HG03280 (cell line): ENCODE measurements around the gene UBE2D2.

Experiments
- ATAC-seq: cut with Tn5 transposase; IDR thresholded peaks from one replicate; pipeline ENCODE4 v1.9.1; 2021; ENCODE audit warnings: mild to moderate bottlenecking, moderate library complexity; ENCODE audit not compliant: unreplicated experiment

Gene UBE2D2

GRCh38 chr5:139634541-139634940, 73.4 kb downstream of the UBE2D2 start:
- ATAC-seq, result no peak

- no peak for ATAC-seq
Measured at GRCh38 chr5:139635191-139635590, 74.1 kb downstream of the UBE2D2 start.

- ATAC-seq, result no peak
Measured at GRCh38 chr5:139635606-139636206, 74.6 kb downstream of the UBE2D2 start.

GRCh38 chr5:139636207-139636792, 75.2 kb downstream of the UBE2D2 start:
- peak; percentile 67 for ATAC-seq

GRCh38 chr5:139636975-139637408, 75.9 kb downstream of the UBE2D2 start:
- ATAC-seq, result no peak

- ATAC-seq, result peak; percentile 34
Measured at GRCh38 chr5:139637438-139638089, 76.4 kb downstream of the UBE2D2 start.

GRCh38 chr5:139638090-139638735, 77.1 kb downstream of the UBE2D2 start:
- ATAC-seq, result no peak

- ATAC-seq, result no peak
Measured at GRCh38 chr5:139638736-139639618, 77.8 kb downstream of the UBE2D2 start.

- ATAC-seq, result no peak
Measured at GRCh38 chr5:139639619-139640380, 78.7 kb downstream of the UBE2D2 start.

- ATAC-seq, result no peak
Measured at GRCh38 chr5:139640421-139641115, 79.4 kb downstream of the UBE2D2 start.

GRCh38 chr5:139641116-139642080, 80.3 kb downstream of the UBE2D2 start:
- ATAC-seq, result no peak

- ATAC-seq, result no peak
Measured at GRCh38 chr5:139642213-139642612, 81.1 kb downstream of the UBE2D2 start.

GRCh38 chr5:139642891-139643871, 82.0 kb downstream of the UBE2D2 start:
- no peak for ATAC-seq

- ATAC-seq, result no peak
Measured at GRCh38 chr5:139644001-139644456, 82.9 kb downstream of the UBE2D2 start.

- no peak for ATAC-seq
Measured at GRCh38 chr5:139644646-139645429, 83.7 kb downstream of the UBE2D2 start.

GRCh38 chr5:139645430-139645871, 84.3 kb downstream of the UBE2D2 start:
- no peak for ATAC-seq
